ENCODE results near the gene VAMP1.
A peak's percentile ranks its signal among the peaks of the same experiment; 100 is the strongest.

VAMP1 gene

DNA sequence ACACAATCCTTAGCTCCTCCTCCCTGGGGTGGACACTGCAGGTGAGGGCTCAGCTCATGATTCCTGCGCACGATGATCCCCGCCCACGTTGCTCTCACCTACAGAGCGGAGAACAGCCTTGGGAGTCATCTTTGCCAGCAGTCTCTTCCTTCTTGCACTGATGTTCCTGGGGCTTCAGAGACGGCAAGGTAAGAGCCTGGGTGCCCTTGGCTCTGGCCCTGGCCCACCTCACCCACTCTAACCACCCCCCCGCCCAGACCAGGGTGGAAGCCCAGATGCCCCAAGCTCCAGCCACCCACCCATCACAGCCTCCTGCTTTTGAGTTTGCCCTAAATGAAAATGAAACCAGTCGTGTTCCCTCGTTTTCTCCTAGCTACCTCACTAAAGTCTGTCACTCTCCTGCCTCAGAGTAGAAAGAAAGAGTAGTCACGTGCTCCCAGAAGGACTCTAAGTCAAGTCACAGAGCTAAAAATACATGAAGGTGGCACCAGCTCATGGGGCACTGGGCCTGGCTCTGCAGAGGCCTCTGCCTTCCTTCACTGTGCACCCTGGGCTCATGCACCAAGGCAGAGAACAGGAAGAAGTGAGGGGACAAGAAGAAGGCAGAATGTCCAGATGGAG lies 9.6 kb downstream of the VAMP1 start:
- Histone ChIP-seq H3K9me3 (ENCODE audit: control insufficient read depth in 1 of 2, low read length in 2 of 2) (no peaks in the 10 kb centered on the region), H3K4me1 (ENCODE audit: control insufficient read depth in 1 of 2, insufficient read depth in 2 of 2, low read length in 2 of 2) (peaks cover 0 to 15% of the 10 kb centered on the region in 2 donors), H3K36me3 (ENCODE audit: control insufficient read depth in 1 of 2, insufficient read depth in 2 of 2, low read length in 2 of 2) (peaks cover 68 to 79% of the 10 kb centered on the region in 2 donors), H3K27me3 (ENCODE audit: low read depth, low read length) (no peaks in the 10 kb centered on the region), H3K27ac (ENCODE audit: low read length) (peak overlapping the region; percentile 50), H3K4me3 (ENCODE audit: low read depth in 1 of 2, low read length in 2 of 2) (no peak overlapping the region)

DNA sequence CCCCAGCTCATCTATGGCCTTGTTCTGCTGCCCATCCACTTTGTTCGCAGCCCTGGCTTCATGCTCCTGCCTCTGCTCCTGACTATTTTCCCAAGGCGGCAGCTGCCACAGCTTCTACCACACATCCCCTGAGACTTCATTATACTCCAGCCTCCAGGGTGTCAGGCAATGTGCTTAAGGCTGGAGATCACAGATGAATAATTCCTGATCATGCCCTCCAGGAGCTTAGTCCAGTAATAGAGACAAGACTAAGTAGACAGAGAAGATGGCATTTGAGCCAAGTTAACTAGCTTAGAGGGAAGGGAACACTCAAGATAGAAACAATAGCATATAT lies 11.5 kb downstream of the VAMP1 start:
- no peaks in the 10 kb centered on the region for H3K27me3 ChIP-seq (ENCODE audit: low read depth, low read length)
- no peak overlapping the region for H3K4me3 ChIP-seq (ENCODE audit: low read depth in 1 of 2, low read length in 2 of 2)
- H3K27ac ChIP-seq (ENCODE audit: low read length) = no peak overlapping the region
- no peaks in the 10 kb centered on the region for H3K9me3 ChIP-seq (ENCODE audit: control insufficient read depth in 1 of 2, low read length in 2 of 2)
- peaks cover 72 to 73% of the 10 kb centered on the region in 2 donors for H3K36me3 ChIP-seq (ENCODE audit: control insufficient read depth in 1 of 2, insufficient read depth in 2 of 2, low read length in 2 of 2)
- peaks cover 0 to 15% of the 10 kb centered on the region in 2 donors for H3K4me1 ChIP-seq (ENCODE audit: control insufficient read depth in 1 of 2, insufficient read depth in 2 of 2, low read length in 2 of 2)

DNA sequence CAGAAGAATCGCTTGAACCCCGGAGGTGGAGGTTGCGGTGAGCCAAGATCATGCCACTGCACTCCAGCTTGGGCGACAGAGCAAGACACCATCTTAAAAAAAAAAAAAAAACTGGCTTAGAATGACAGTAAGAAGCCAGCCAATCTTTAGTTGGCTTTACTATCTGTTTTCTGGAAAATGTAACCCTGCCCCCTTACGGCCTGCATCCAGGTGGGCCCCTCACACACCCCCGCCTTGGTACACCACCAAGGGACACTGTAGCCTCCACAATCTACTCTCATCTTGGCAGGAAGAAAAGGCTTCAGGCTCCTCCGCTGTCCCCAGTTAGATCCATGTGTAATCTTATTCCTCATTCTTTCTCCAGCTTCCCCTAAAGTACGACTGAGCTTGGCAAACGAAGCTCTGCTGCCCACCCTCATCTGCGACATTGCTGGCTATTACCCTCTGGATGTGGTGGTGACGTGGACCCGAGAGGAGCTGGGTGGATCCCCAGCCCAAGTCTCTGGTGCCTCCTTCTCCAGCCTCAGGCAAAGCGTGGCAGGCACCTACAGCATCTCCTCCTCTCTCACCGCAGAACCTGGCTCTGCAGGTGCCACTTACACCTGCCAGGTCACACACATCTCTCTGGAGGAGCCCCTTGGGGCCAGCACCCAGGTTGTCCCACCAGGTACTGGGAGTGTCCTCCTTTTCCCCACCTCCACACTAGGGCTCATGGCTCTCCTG lies 12.0 kb downstream of the VAMP1 start:
- Histone ChIP-seq H3K4me1 (ENCODE audit: control insufficient read depth in 1 of 2, insufficient read depth in 2 of 2, low read length in 2 of 2) (peaks cover under 1 to 16% of the 10 kb centered on the region in 2 donors), H3K4me3 (ENCODE audit: low read depth in 1 of 2, low read length in 2 of 2) (no peak overlapping the region), H3K27ac (ENCODE audit: low read length) (no peak overlapping the region), H3K9me3 (ENCODE audit: control insufficient read depth in 1 of 2, low read length in 2 of 2) (no peaks in the 10 kb centered on the region), H3K27me3 (ENCODE audit: low read depth, low read length) (no peaks in the 10 kb centered on the region), H3K36me3 (ENCODE audit: control insufficient read depth in 1 of 2, insufficient read depth in 2 of 2, low read length in 2 of 2) (peaks cover 69% of the 10 kb centered on the region in 2 donors)

DNA sequence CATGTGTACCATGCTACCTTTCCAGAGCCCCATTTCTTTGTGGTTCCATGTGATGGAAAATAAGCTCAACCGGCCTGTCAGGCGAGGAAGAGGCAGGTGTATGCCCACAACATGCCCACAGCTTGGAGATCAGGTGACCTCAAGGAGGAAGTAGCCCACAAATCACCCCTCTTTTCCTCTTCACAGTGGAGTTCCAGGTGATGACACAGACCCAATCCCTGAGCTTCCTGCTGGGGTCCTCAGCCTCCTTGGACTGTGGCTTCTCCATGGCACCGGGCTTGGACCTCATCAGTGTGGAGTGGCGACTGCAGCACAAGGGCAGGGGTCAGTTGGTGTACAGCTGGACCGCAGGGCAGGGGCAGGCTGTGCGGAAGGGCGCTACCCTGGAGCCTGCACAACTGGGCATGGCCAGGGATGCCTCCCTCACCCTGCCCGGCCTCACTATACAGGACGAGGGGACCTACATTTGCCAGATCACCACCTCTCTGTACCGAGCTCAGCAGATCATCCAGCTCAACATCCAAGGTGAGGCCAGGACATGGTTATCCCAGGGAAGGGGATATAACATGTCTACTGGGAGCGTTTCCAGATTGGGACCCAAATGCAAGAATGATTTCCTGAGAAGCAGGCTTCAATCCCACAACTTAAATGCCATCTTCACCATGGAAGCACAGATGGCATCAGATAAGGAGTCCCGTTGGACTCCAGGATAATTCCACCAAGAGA lies 13.1 kb downstream of the VAMP1 start:
- H3K36me3 ChIP-seq (ENCODE audit: control insufficient read depth in 1 of 2, insufficient read depth in 2 of 2, low read length in 2 of 2) = peaks cover 59 to 60% of the 10 kb centered on the region in 2 donors
- H3K4me3 ChIP-seq (ENCODE audit: low read depth in 1 of 2, low read length in 2 of 2) = no peak overlapping the region
- no peaks in the 10 kb centered on the region for H3K27me3 ChIP-seq (ENCODE audit: low read depth, low read length)
- H3K9me3 ChIP-seq (ENCODE audit: control insufficient read depth in 1 of 2, low read length in 2 of 2) = no peaks in the 10 kb centered on the region
- H3K4me1 ChIP-seq (ENCODE audit: control insufficient read depth in 1 of 2, insufficient read depth in 2 of 2, low read length in 2 of 2) = peaks cover 7 to 26% of the 10 kb centered on the region in 2 donors
- no peak overlapping the region for H3K27ac ChIP-seq (ENCODE audit: low read length)

DNA sequence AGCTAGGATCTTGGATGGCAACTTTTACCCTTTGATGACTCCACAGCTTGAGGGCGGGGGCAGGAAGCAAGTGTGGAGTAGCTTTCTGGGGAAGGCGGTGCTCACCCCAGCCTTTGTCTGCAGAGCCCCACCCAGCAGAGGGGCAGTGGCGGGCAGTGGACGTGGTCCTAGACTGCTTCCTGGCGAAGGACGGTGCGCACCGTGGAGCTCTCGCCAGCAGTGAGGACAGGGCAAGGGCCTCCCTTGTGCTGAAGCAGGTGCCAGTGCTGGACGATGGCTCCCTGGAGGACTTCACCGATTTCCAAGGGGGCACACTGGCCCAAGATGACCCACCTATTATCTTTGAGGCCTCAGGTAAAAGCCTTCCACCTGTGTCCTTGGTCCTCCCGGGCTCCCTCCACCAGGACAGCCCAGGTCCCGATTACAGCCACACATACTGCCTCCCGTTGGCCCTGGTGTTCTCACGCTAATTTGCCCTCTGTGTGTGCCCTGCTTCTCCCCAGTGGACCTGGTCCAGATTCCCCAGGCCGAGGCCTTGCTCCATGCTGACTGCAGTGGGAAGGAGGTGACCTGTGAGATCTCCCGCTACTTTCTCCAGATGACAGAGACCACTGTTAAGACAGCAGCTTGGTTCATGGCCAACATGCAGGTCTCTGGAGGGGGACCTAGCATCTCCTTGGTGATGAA lies 17.4 kb downstream of the VAMP1 start:
- Histone ChIP-seq H3K4me1 (ENCODE audit: control insufficient read depth in 1 of 2, insufficient read depth in 2 of 2, low read length in 2 of 2) (peaks cover 14 to 31% of the 10 kb centered on the region in 2 donors), H3K36me3 (ENCODE audit: control insufficient read depth in 1 of 2, insufficient read depth in 2 of 2, low read length in 2 of 2) (peaks cover 20 to 31% of the 10 kb centered on the region in 2 donors), H3K9me3 (ENCODE audit: control insufficient read depth in 1 of 2, low read length in 2 of 2) (no peaks in the 10 kb centered on the region), H3K27me3 (ENCODE audit: low read depth, low read length) (no peaks in the 10 kb centered on the region), H3K27ac (ENCODE audit: low read length) (peak overlapping the region; percentile 97), H3K4me3 (ENCODE audit: low read depth in 1 of 2, low read length in 2 of 2) (peak overlapping the region; percentile 77 to 97)

DNA sequence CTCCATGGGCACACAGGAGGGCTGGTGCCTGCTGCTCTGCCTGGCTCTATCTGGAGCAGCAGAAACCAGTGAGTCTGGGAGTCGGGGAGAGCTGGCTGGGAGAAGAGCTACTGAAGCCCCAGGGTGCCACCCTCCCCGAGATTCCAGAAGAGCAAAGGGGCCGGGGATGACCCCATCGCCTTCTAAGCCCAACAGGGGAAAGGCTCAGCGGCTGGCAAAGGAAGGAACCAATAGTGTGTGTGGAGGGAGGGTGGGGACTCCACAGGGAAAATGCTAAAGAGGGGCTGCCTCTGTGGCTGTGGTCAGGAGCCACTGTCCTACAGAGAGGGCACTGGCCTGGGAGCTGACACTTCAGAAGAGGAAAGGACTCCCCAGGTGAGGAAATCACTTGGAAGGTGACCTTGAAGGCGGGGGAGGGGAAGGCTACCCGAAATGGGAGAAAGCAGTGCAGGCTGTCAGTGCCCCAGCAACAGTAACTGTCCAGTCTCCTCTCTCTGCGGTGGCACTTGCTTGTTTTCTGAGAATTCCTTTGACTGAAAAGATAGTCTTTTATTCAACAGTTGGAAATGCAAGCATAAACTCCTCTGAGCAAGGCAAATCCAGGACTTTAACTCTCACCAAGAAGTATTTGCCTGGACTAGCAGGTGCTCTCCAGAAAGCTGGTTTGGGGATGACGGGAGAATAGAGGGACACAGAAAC lies 18.1 kb downstream of the VAMP1 start:
- peaks cover 15 to 25% of the 10 kb centered on the region in 2 donors for H3K36me3 ChIP-seq (ENCODE audit: control insufficient read depth in 1 of 2, insufficient read depth in 2 of 2, low read length in 2 of 2)
- no peaks in the 10 kb centered on the region for H3K27me3 ChIP-seq (ENCODE audit: low read depth, low read length)
- H3K9me3 ChIP-seq (ENCODE audit: control insufficient read depth in 1 of 2, low read length in 2 of 2) = no peaks in the 10 kb centered on the region
- peaks cover 14 to 31% of the 10 kb centered on the region in 2 donors for H3K4me1 ChIP-seq (ENCODE audit: control insufficient read depth in 1 of 2, insufficient read depth in 2 of 2, low read length in 2 of 2)
- H3K4me3 ChIP-seq (ENCODE audit: low read depth in 1 of 2, low read length in 2 of 2) = peak overlapping the region; percentile 77 to 97
- peak overlapping the region; percentile 97 for H3K27ac ChIP-seq (ENCODE audit: low read length)

DNA sequence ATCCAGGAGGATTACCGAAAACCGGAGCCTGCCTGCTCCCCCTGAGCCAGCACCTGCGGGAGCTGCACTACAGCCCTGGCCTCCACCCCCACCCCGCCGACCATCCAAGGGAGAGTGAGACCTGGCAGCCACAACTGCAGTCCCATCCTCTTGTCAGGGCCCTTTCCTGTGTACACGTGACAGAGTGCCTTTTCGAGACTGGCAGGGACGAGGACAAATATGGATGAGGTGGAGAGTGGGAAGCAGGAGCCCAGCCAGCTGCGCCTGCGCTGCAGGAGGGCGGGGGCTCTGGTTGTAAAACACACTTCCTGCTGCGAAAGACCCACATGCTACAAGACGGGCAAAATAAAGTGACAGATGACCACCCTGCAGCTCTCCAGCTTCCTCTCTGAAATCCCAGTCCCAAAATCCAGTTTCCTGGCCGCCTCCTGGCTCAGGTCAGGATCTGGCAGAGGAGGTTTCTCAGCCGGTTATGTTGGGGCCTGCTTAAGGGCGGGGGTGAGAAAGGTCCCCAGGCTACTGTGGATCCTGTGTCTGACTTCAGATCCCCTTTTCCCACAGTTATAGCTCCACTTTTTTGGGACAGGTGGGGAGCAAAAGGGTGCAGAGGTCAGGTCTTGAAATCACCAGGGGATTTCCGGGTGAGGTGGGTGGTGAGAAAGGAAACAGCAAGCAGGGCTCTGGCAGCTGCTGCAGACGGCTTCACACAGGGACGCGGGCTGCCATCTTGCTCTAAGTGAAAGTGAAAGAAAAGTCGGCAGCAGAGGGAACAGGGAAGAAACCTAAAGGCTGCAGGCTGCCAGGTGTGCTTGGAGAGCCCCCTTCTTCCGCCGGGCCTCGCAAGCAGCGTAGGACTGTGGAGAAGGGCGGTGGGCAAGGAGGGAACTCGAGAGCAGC lies 18.9 kb downstream of the VAMP1 start, which contains the start of gene TAPBPL:
TAPBPL (plus strand) TSS at position 695 of the 897 bp plus-strand sequence. CDS start 207 bp downstream, outside the sequence.
- Histone ChIP-seq H3K27me3 (ENCODE audit: low read depth, low read length) (no peaks in the 10 kb centered on the region), H3K4me1 (ENCODE audit: control insufficient read depth in 1 of 2, insufficient read depth in 2 of 2, low read length in 2 of 2) (peaks cover 14 to 31% of the 10 kb centered on the region in 2 donors), H3K27ac (ENCODE audit: low read length) (peak within 1 kb of the TSS; percentile 97), H3K36me3 (ENCODE audit: control insufficient read depth in 1 of 2, insufficient read depth in 2 of 2, low read length in 2 of 2) (peaks cover 16 to 19% of the 10 kb centered on the region in 2 donors), H3K4me3 (ENCODE audit: low read depth in 1 of 2, low read length in 2 of 2) (peak within 1 kb of the TSS; percentile 77 to 97), H3K9me3 (ENCODE audit: control insufficient read depth in 1 of 2, low read length in 2 of 2) (no peaks in the 10 kb centered on the region)

DNA sequence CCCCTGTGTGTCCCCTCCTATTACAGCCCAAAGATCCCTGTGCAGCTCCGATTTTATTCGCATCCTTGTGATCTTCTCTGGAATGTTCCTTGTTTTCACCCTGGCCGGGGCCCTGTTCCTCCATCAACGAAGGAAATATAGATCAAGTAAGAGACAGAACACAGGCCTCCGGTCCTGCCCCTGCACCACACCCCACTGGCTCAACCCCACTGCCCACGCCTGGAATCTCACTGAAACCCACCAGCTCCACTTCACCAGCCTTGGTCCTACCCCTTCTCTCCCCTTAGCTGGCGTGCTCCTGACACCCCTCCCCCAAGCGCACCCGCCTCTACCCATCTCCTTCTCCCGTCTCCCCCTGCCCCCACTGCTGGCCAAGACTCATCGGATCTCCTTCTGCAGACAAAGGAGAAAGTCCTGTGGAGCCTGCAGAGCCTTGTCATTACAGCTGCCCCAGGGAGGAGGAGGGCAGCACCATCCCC lies 19.6 kb downstream of the VAMP1 start:
- H3K4me3 ChIP-seq (ENCODE audit: low read depth in 1 of 2, low read length in 2 of 2) = peak overlapping the region; percentile 77 to 97
- no peaks in the 10 kb centered on the region for H3K9me3 ChIP-seq (ENCODE audit: control insufficient read depth in 1 of 2, low read length in 2 of 2)
- H3K36me3 ChIP-seq (ENCODE audit: control insufficient read depth in 1 of 2, insufficient read depth in 2 of 2, low read length in 2 of 2) = peaks cover 19 to 21% of the 10 kb centered on the region in 2 donors
- peaks cover 14 to 31% of the 10 kb centered on the region in 2 donors for H3K4me1 ChIP-seq (ENCODE audit: control insufficient read depth in 1 of 2, insufficient read depth in 2 of 2, low read length in 2 of 2)
- H3K27ac ChIP-seq (ENCODE audit: low read length) = peak overlapping the region; percentile 97
- H3K27me3 ChIP-seq (ENCODE audit: low read depth, low read length) = no peaks in the 10 kb centered on the region

DNA sequence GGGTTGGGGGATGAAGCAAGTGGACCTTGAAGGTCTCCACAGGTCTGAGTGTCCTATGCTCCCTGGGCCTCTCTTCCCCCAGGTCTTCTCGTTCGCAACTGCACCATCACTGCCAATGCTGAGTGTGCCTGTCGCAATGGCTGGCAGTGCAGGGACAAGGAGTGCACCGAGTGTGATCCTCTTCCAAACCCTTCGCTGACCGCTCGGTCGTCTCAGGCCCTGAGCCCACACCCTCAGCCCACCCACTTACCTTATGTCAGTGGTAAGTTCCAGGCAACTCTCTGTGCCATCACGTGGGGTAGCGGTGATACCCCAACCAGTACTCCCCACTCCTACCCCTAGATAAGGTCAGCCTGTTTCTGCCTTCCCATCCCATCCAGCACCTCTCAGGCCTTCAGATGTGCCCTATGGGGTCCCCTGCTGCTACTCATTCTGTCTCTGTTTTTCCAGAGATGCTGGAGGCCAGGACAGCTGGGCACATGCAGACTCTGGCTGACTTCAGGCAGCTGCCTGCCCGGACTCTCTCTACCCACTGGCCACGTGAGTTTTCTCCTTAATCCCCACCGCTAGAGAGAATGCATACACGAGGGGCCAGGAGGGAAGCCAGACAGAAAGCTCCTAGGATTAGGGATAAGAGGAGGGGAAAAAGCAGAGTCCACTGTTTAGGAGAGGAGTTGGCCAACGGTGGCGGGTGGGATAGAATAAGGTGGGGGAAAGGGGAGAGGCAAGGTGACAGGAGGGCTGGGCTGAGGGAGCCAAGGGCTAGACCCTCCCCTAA lies 20.2 kb downstream of the VAMP1 start:
- Histone ChIP-seq H3K36me3 (ENCODE audit: control insufficient read depth in 1 of 2, insufficient read depth in 2 of 2, low read length in 2 of 2) (peaks cover 17 to 26% of the 10 kb centered on the region in 2 donors), H3K4me3 (ENCODE audit: low read depth in 1 of 2, low read length in 2 of 2) (peak overlapping the region; percentile 77 to 97), H3K4me1 (ENCODE audit: control insufficient read depth in 1 of 2, insufficient read depth in 2 of 2, low read length in 2 of 2) (peaks cover 14 to 31% of the 10 kb centered on the region in 2 donors)

More for the DNA sequence above, 20.2 kb downstream of the VAMP1 start:
- Histone ChIP-seq H3K27ac (ENCODE audit: low read length) (peak overlapping the region; percentile 97), H3K9me3 (ENCODE audit: control insufficient read depth in 1 of 2, low read length in 2 of 2) (no peaks in the 10 kb centered on the region), H3K27me3 (ENCODE audit: low read depth, low read length) (no peaks in the 10 kb centered on the region)
